GM18498 (cell line): ENCODE measurements around the gene ZNF200.
"Not testable (repeated sequence)": the region's sequence is repeated elsewhere in the genome, so short reads cannot be mapped to it uniquely, and the experiment has no call there.

Source experiments
- ATAC-seq: cut with Tn5 transposase; IDR thresholded peaks from one replicate; pipeline ENCODE4 v1.9.1; 2021; ENCODE audit warnings: mild to moderate bottlenecking, moderate library complexity; ENCODE audit not compliant: unreplicated experiment

The ZNF200 gene

GRCh38 chr16:3234857-3235561, at the start of gene ZNF200:
TSS of gene ZNF200 (minus strand) at chr16:3235158. CDS start at chr16:3233755, 1,403 bp downstream.
- peak; percentile 94 for ATAC-seq

DNA sequence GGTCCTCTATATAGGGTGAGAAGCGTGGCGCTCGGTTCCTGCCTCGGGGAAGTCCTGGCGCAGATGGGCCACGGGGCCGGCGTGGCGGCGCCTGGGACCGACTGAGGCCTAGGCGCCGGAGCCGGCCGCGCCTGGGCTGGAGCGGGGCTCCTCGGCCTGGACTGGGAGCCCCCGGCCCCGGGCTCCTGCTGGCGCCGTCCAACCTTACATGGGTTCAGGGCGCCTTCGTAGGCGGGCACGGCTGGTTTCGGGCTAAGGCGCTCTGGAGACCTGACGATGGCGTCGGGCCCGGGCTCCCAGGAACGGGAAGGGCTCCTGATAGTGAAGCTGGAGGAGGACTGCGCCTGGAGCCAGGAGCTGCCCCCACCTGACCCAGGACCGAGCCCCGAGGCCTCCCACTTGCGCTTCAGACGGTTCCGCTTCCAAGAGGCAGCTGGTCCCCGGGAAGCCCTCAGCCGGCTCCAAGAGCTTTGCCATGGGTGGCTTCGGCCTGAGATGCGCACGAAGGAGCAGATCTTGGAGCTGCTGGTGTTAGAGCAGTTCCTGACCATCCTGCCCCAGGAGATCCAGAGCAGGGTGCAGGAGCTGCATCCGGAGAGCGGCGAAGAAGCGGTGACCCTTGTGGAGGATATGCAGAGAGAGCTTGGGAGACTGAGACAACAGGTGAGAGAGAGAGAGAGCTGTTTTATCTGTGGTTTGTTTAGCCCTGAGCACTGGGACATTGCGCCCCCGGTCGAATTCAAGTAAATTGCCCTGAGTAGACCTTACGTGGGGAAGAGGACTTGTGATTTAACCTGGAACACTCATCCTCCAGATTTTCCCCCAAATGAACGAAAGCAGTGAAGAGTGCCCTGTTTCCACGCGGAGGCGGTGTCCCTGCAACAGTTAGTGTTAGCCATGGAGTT, 48.8 kb upstream of the ZNF200 start:
- ATAC-seq = no peak

DNA sequence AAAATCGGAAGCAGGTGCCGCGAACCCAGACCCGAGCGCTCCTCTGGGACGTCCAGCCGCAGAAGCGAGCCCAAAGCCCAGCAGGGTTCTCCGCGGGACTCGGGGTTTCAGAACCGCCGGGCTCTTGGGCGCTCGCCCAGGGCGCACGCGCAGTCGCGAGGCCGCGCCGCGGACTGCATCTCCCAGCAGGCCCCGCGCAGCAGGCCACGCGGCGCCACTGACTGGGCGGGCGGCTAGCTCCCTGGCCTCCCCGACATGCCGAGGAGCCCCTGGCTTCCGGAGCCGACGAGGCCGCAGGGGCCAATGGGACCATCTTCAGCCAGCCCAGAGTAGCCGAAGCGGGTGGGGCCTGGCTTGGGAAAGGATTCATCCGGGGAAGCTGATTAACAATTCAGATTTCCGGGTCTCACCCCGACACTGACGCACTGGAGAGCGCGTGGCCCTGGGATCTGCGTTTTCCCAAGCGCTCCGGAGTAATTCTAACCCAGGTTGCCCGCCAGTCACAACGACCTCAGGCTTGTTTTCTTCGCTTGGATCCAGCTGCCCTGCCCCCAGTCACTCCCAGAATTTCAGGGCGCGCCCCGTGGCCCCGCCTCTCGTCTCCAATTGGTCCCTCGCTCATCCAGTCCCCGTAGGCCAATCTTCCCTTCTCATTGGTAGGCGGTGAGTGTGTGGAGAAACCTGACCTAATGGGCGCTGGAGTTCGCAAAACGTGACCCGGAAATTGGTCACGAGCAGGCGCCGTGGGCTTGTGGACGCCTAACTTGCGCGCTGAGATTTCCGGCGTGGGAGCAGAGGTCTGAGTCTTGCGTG, 48.0 kb upstream of the ZNF200 start, which contains the start of gene ZNF263:
Gene ZNF263, plus strand, starts transcription at position 762 of the 813 bp plus-strand sequence. CDS start 328 bp downstream, outside the sequence.
- ATAC-seq = peak; percentile 78

DNA sequence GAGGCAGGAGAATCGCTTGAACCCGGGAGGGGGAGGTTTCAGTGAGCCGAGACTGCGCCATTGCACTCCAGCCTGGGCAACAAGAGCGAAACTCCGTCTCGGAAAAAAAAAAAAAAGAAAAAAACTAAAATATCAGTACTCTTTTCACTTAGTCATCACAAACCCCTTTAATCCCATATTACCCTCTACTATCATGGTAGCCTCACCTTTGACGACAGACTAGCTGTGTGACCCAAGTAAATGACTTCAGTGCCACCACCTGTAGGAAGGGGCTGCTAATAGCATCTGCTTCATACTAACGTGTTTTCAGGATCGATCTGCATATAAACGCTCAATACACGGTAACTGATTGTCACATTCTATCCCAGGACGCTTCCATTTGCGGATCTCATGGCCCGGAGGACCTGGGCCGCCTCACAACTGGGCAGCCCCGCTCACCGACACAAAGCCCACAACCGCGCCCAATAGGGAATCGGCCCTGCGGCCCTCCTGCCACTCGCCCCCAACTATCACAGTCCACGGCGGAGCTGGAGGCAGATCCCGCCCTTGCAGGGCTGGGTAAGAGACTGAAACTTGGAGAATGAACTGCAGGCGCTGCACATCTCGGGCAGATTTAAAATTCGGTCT, 47.3 kb upstream of the ZNF200 start:
- peak; percentile 36 for ATAC-seq

DNA sequence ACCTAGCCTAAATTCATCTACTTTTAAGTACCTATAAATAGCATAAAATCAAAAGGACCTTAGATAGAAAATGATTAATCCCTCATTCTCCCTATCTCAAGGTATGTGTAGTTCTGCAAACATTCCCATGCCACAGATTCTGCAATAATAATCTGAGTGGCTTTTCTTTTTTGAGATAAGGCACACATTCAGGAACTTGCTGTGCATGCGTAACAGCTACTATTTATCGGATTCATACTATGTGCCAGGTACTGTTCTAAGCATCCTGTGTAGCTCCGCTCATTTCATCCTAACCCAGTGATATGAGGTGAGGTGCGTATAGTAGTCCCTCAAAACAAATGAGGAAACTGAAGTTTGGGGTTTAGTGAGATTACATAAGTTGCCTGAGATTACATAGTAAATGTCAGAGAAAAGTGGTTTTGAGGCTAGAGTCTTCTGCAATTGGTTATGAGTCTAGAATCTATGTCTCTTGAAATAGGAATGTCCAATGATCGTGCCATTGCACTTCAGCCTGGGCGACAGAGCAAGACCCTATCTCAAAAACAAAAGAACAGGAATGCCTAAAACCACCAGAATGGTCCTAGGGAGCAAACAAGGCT, 46.4 kb upstream of the ZNF200 start:
- ATAC-seq = no peak

DNA sequence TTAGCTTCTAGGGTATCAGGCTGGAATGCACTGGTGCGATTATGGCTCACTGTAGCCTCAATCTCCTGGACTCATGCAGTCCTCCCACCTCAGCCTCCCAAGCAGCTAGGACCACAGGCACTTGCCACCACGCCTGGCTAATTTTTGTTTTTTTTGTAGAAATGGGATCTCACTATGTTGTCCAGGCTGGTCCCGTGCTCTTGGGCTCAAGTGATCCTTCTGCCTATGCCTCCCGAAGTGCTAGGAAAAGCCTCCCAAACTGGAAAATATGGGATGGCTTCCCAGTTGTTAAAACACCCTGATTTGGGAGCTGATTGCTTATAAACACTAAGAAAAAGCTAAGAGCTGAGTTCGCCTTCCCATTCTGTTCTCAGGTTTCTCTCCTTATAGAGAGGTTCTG, 41.7 kb upstream of the ZNF200 start:
- no peak for ATAC-seq

GRCh38 chr16:3274947-3275346, 40.0 kb upstream of the ZNF200 start:
- ATAC-seq = no peak

DNA sequence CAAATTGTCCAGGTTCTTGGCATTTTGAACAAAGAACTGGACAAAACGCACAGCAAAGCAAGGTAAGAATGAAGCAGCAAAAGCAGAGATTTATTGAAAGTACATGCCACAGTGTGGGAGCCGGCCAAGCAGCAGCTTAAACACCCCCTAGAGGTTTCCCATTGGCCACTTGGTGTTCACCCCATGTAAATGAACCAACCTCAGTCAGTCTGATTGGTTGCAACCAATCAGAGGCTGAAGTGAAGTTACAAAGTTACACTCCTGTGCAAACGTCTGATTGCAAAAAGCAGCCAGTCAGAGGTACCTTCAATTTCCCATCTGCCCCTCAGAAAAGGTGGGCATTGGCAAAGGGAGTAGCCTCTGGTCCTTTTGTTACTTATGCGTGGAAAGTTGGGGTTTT, 39.5 kb upstream of the ZNF200 start:
- ATAC-seq = no peak

- ATAC-seq = not testable (repeated sequence)
These were observed 36.3 kb upstream of the ZNF200 start for GRCh38 chr16:3271281-3271680.

DNA sequence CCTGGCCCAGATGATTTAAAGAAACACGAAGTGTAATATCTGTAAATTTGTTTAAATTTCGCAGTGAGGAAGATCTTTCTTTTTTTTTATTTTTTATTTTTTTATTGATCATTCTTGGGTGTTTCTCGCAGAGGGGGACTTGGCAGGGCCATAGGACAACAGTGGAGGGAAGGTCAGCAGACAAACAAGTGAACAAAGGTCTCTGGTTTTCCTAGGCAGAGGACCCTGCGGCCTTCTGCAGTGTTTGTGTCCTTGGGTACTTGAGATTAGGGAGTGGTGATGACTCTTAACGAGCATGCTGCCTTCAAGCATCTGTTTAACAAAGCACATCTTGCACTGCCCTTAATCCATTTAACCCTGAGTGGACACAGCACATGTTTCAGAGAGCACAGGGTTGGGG, 35.8 kb upstream of the ZNF200 start:
- ATAC-seq = not testable (repeated sequence)

GRCh38 chr16:3268294-3268693, 33.3 kb upstream of the ZNF200 start:
- no peak for ATAC-seq

DNA sequence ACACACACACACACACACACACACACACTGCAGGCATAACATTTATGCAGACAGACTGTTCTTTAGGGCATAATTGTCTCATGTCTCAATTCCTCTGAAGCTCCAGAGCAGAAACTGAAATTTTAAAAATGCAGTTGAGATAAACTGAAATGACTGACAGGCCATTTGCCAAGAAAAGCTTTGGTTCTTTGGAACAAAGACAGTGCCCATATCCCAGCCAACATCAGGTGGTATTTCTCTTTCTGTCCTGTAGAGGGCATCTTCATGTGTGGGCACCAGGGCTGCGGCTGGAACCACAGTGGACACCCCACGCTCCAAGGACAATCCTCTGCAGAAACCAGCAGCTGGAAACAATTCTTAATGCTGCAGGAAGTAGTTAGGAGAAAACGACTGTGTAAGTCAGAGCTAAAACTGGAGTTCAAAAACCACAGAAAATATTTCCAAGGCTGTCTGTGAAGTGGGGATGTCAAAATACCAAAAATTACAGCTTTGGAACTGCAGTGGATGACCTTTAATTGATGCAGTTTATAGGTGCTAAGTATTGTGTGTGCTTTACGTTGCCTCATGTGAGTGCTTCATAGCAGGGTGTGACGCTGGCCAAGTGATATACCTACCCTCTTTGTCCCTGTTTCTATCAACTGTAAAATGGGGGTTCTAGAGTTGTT, 32.0 kb upstream of the ZNF200 start:
- ATAC-seq = no peak

DNA sequence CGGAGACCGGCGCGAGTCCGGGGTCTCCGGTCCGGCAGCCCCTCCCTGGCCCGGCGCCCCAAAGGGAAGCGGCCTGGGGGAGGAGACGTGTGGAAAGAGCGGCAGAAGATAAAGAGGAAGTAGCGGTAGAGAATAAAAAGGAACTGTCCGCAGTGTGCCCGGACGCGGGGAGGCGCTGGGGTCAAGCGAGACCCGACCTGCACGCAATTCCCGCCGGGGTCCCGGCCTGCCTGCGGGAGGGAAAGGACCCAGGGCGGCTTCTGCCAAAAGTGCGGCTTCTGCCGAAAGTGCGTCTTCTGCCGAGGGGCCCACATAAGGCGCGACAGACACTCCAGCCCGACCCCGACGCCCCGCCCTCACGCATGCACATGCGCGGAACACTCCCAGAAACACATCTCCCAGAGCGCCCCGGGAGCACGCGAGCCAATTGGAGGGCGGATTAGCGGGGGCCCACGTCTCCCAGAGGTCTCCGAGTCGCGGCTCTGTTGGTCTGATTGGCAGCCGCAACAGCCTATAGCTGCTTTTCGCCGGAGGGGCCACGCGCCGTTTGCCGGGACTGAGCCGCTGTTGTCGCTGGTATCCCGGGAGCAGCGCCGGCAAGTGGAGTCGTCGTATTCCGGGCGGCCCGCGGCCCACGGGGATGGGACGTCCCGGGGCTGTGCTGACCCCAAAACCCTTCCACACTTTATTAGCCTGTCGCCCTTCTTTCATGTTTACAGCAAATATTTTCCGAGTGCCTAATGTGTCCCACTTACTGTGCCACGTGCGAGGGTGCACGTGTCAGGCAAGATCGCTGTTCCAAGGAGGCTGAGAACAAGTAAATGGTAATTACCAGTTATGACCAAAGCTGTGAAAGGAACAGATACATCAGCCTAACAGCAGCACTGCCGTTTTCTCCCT, 29.4 kb upstream of the ZNF200 start:
- peak; percentile 84 for ATAC-seq

DNA sequence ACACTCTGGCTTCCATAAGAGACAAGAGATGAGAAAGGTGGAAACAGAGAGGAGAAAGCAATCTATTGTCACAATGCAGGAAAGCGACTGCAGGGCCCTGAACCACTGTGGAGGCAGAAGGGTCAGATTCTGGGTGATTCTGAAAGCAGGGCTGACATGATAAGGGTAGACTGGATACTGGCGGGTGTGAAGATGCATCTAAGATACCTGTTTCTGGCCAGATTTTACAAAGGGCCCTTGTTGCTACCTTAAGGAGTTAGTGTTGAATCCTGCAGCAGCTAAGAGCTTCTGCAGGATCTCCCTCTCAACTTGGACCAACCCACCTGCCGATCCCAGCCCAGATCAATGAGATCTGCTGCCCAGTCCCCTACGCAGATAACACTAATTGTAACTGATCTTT, 27.6 kb upstream of the ZNF200 start:
- ATAC-seq = no peak

DNA sequence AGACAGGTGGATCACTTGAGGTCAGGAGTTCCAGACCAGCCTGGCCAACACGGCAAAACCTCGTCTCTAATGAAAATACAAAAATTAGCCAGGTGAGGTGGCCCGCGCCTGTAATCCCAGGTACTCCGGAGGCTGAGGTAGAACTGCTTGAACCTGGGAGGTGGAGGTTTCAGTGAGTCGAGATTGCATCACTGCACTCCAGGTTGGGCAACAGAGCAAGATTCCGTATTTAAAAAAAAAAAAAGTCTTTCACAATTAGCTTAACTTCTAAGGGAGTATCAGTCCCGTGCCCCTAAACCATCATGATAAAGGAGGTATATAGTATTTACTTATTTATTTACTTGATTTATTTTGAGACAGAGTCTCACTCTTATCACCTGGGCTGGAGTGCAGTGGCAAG, 24.9 kb upstream of the ZNF200 start:
- no peak for ATAC-seq

DNA sequence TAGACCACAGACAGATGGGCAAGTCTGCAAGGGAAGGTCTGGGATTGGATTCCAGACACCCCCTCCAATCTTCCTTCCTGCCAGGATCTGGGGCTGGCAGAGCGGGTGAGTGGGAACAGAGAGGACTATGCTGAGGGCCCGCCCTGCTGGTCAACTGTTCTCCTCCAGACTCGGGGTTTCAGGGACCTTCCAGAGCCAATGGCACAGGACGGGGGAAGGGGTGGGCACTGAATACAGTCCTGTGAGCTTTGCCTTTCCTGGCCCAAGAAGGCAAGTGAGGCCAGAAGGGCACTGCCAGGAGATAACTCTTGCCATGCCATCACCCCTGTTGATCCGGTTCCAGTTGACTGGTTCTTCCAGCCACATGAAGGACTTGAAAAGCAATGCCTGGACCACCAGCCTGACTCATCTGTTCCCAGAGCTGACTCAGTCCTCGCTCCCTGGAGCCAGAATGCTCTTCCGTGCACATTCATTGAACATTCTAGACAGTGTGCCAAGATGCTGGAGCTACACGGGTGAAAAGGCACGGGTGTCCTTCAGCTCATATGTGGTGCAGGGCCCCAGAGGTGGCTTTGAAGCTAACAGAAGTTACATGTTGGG, 22.0 kb upstream of the ZNF200 start:
- ATAC-seq = no peak

- no peak for ATAC-seq
These were observed 21.3 kb upstream of the ZNF200 start, which contains the start of gene MEFV for GRCh38 chr16:3256146-3256865. TSS of gene MEFV (minus strand) at chr16:3256633. CDS start at chr16:3256587, 46 bp downstream.

DNA sequence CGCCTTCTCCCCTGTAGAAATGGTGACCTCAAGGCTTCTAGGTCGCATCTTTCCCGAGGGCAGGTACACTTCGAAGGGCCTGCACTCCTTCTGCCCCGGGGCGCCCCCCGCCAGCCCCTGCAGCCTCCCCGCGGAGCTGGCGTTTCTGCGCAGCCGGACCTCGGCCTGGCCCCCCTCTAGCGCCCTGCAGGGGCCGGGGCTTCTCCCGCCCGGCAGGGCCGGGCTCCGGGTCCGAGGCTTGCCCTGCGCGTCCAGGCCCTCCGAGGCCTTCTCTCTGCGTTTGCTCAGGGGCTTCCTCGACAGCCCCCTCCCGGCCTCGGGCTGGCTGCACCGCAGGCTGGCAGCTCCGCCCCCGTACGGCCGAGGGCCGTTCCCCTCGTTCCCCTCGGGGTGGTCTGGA, 19.4 kb upstream of the ZNF200 start:
- ATAC-seq = no peak
